A673 (cell line): Measurements from ENCODE around the gene TMEM61. TPM values are rescaled to one million over a fixed set of nuclear protein-coding genes. Genes with fewer than 3 reads are reported as not detected.
"Not testable (repeated sequence)": the region's sequence is repeated elsewhere in the genome, so short reads cannot be mapped to it uniquely, and the experiment has no call there.

Experiments used
- BruUV-seq: library from RNA; stranded (reverse); fragments of 400-500 nt; replicated peaks from 2 replicates; lab custom pipeline; 2021; lab: Mats Ljungman, UMichigan
- CTCF ChIA-PET: fragments of 300-600 bp; sonication (Branson Sonifier 250); formaldehyde crosslinking; loops from one replicate; lab custom pipeline; 2022; ENCODE audit warnings: antibody characterized with exemption; lab: Charles Lee
- POLR2A ChIA-PET: fragments of 300-600 bp; sonication (Branson Sonifier 250); formaldehyde crosslinking; loops from one replicate; lab custom pipeline; 2022; ENCODE audit warnings: antibody characterized with exemption; ENCODE audit not compliant: low non-redundant PET; lab: Charles Lee
- DNase-seq: peaks from one replicate; pipeline ENCODE4 v3.0.0-alpha.2; 2015; ENCODE audit warnings: low spot score
- H3K27ac ChIP-seq: fragments of 200-600 bp; sonication (generic); 2 replicates; pipeline ENCODE4 v1.5.1; 2016; ENCODE audit warnings: mixed run types, low read depth, mild to moderate bottlenecking, mixed read lengths, antibody characterized with exemption, low read length; ENCODE audit not compliant: poor library complexity, severe bottlenecking
- H3K27me3 ChIP-seq: fragments of 200-600 bp; sonication (generic); replicated peaks from 2 replicates; pipeline ENCODE4 v1.6.1; 2017; ENCODE audit warnings: mixed run types, low read depth, mild to moderate bottlenecking, mixed read lengths, antibody characterized with exemption, low read length; ENCODE audit not compliant: insufficient read depth, poor library complexity
- H3K36me3 ChIP-seq: fragments of 200-600 bp; sonication (generic); 2 replicates; pipeline ENCODE4 v1.6.1; 2016; ENCODE audit warnings: mixed run types, mild to moderate bottlenecking, mixed read lengths, antibody characterized with exemption, low read length; ENCODE audit not compliant: insufficient read depth, poor library complexity, severe bottlenecking
- H3K4me1 ChIP-seq: fragments of 200-600 bp; sonication (generic); 2 replicates; pipeline ENCODE4 v1.6.1; 2017; ENCODE audit warnings: mixed run types, mild to moderate bottlenecking, mixed read lengths, antibody characterized with exemption, low read length; ENCODE audit not compliant: insufficient read depth, poor library complexity, severe bottlenecking
- H3K4me3 ChIP-seq: fragments of 200-600 bp; sonication (generic); 2 replicates; pipeline ENCODE4 v1.5.1; 2016; ENCODE audit warnings: low read depth, mixed run types, mild to moderate bottlenecking, mixed read lengths, low read length; ENCODE audit not compliant: poor library complexity, severe bottlenecking
- H3K9me3 ChIP-seq: fragments of 200-600 bp; sonication (generic); 2 replicates; pipeline ENCODE4 v1.6.1; 2016; ENCODE audit warnings: mixed run types, low read depth, mild to moderate bottlenecking, mixed read lengths, antibody characterized with exemption, low read length; ENCODE audit not compliant: poor library complexity, severe bottlenecking
- CTCF ChIP-seq: fragments of 300-800, 200-600 bp; sonication (generic); conservative IDR thresholded peaks from 2 replicates; pipeline ENCODE4 v1.5.1; 2017; ENCODE audit warnings: low read depth, mild to moderate bottlenecking, antibody characterized with exemption, low read length, moderate library complexity, mixed read lengths
- EZH2 ChIP-seq: fragments of 200-600 bp; sonication (generic); IDR thresholded peaks from 2 replicates; pipeline ENCODE4 v1.6.1; 2017; ENCODE audit warnings: borderline replicate concordance, low read depth, mild to moderate bottlenecking, mixed read lengths, antibody characterized with exemption, low read length; ENCODE audit not compliant: poor library complexity, severe bottlenecking
- intact Hi-C: fragments of 100-400 bp; cut with micrococcal nuclease; formaldehyde crosslinking; loops from one replicate; pipeline ENCODE4 v1.10.0; 2022; ENCODE audit not compliant: unreplicated experiment
- total RNA-seq: library from RNA; stranded (reverse); gene quantifications from 2 replicates; pipeline ENCODE4 v1.2.3, GENCODE V29; 2021

Gene TMEM61
- total RNA-seq, 1 experiment from 2014 or later = not detected

GRCh38 chr1:55018395-55018794, 38.0 kb downstream of the TMEM61 start:
- no TSS peak for BruUV-seq
- TF ChIP-seq CTCF (no peak), EZH2 (no peak)
- intact Hi-C loops = no loop called here
- ChIA-PET POLR2A (no interaction called here), CTCF (interaction anchor here (0.9 kb wide), 1 partner anchor 73 kb away, joined by 3 read pairs; no protein-coding TSS in a partner anchor)
- Histone ChIP-seq H3K27me3 (peaks cover 5% of the 10 kb centered on the region), H3K9me3 (no peaks in the 10 kb centered on the region), H3K36me3 (no peaks in the 10 kb centered on the region), H3K4me3 (no peak overlapping the region), H3K27ac (no peak overlapping the region), H3K4me1 (no peaks in the 10 kb centered on the region)
- no peak for DNase-seq

- intact Hi-C loops = loop anchor here (1.0 kb wide), 2 partner anchors 72 to 77 kb away; no protein-coding TSS in a partner anchor
- POLR2A ChIA-PET = no interaction called here
- CTCF ChIA-PET = interaction anchor here (0.5 to 2.1 kb wide), 9 partner anchors 16 to 152 kb away, joined by 3 to 78 read pairs (median 3); no protein-coding TSS in a partner anchor
- no peaks in the 10 kb centered on the region for H3K27me3 ChIP-seq
- TF ChIP-seq EZH2 (no peak), CTCF (peak; percentile 97)
- BruUV-seq = no TSS peak
- H3K36me3 ChIP-seq = no peaks in the 10 kb centered on the region
- H3K27ac ChIP-seq = no peak overlapping the region
- no peaks in the 10 kb centered on the region for H3K4me1 ChIP-seq
- no peaks in the 10 kb centered on the region for H3K9me3 ChIP-seq
- no peak overlapping the region for H3K4me3 ChIP-seq
- peak; percentile 84 for DNase-seq
Observed at GRCh38 chr1:55021942-55022546, 41.6 kb downstream of the TMEM61 start.

- H3K36me3 ChIP-seq, POLR2A ChIA-PET, intact Hi-C loops, H3K9me3 ChIP-seq, H3K4me3 ChIP-seq, H3K27me3 ChIP-seq, BruUV-seq, H3K27ac ChIP-seq, H3K4me1 ChIP-seq, DNase-seq, CTCF ChIA-PET: not testable (repeated sequence)
Observed at GRCh38 chr1:55024163-55024562, 43.7 kb downstream of the TMEM61 start.

- CTCF ChIA-PET = interaction anchor here (0.5 kb wide), 1 partner anchor 538 kb away, joined by 7 read pairs; no protein-coding TSS in a partner anchor
- intact Hi-C loops, H3K36me3 ChIP-seq, H3K9me3 ChIP-seq, H3K4me1 ChIP-seq, H3K27ac ChIP-seq, DNase-seq, BruUV-seq, POLR2A ChIA-PET, H3K27me3 ChIP-seq, H3K4me3 ChIP-seq: not testable (repeated sequence)
Observed at GRCh38 chr1:55026682-55027081, 46.3 kb downstream of the TMEM61 start.

- H3K4me3 ChIP-seq, BruUV-seq, H3K27ac ChIP-seq, DNase-seq, intact Hi-C loops, CTCF ChIA-PET, H3K9me3 ChIP-seq, H3K4me1 ChIP-seq, H3K36me3 ChIP-seq, H3K27me3 ChIP-seq, POLR2A ChIA-PET: not testable (repeated sequence)
Observed at GRCh38 chr1:55031098-55031497, 50.7 kb downstream of the TMEM61 start.
